Ovary (tissue), 3 donors: ENCODE results near the gene SAP30BP.

Experiments used
- CTCF ChIP-seq, 3 donors: fragments of 450-650 bp in 2 of 3; fragments of 200-600 bp in 1 of 3; IDR thresholded peaks; one replicate each; pipeline versions ENCODE4 v1.5.1 to v1.8.0; 2016 to 2022; ENCODE audit warnings: antibody characterized with exemption in 3 of 3, mild to moderate bottlenecking in 1 of 3
- EP300 ChIP-seq: sonication (generic); formaldehyde crosslinking; IDR thresholded peaks from one replicate; pipeline ENCODE4 v1.6.1; 2017; ENCODE audit warnings: antibody characterized with exemption
- POLR2A ChIP-seq: fragments of 450-650 bp; IDR thresholded peaks from one replicate; pipeline ENCODE4 v1.6.1; 2017; ENCODE audit warnings: antibody characterized with exemption, mild to moderate bottlenecking, moderate library complexity
- donor health status: DM: no; HTN: no; CAD: no.

DNA sequence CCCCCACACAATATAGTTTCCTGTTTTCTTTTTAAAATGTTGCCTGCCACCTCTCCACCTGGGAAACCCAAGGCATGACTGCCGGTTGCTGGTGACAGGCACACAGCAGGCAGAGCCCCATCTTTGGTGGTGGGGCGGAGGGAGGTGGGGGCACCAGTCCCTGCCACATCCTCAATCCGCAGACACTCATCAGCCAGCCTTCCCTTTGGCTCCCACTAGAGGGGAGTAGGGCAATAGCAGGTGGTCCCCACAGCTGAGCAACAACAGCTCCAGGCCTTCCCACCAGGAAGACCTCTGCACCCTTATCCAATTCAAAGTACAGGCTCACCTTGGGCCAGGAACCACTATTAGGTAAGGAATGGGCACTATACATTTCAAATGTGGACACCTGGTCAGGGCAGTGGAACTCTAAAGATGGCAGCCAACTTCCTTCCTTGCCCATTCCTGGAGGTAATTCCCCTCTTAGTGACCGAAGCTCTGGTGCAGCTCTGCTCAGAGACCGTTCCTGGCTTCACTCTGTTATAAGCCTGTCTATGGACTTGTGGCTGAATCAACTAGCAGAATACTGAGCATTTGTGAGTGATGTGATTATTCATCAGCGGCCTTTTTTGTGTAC lies 14.1 kb upstream of the SAP30BP start:
- TF ChIP-seq CTCF (IDR thresholded peaks at IDR 0.05), result no peak
- TF ChIP-seq POLR2A, result no peak
- TF ChIP-seq EP300, result no peak
